ENCODE results near the gene EEF1AKMT1.

GRCh38 chr13:20808874-20809273, 35.1 kb upstream of the EEF1AKMT1 start:
- no peak for TF ChIP-seq CTCF (IDR thresholded peaks at IDR 0.05; ENCODE audit: insufficient read depth, low read length, poor library complexity, severe bottlenecking)
- TF ChIP-seq EZH2phosphoT487 (conservative IDR thresholded peaks at IDR 0.05; ENCODE audit: low read length): no peak

Data from SU-DHL-6 (cell line).